GM21526 (cell line): ENCODE results near the gene CYFIP1.
"Not testable (repeated sequence)": the region's sequence is repeated elsewhere in the genome, so short reads cannot be mapped to it uniquely, and the experiment has no call there.

Experiments
- ATAC-seq: cut with Tn5 transposase; IDR thresholded peaks from one replicate; pipeline ENCODE4 v1.9.1; 2021; ENCODE audit warnings: moderate library complexity; ENCODE audit not compliant: unreplicated experiment, low FRiP score

The CYFIP1 gene

DNA sequence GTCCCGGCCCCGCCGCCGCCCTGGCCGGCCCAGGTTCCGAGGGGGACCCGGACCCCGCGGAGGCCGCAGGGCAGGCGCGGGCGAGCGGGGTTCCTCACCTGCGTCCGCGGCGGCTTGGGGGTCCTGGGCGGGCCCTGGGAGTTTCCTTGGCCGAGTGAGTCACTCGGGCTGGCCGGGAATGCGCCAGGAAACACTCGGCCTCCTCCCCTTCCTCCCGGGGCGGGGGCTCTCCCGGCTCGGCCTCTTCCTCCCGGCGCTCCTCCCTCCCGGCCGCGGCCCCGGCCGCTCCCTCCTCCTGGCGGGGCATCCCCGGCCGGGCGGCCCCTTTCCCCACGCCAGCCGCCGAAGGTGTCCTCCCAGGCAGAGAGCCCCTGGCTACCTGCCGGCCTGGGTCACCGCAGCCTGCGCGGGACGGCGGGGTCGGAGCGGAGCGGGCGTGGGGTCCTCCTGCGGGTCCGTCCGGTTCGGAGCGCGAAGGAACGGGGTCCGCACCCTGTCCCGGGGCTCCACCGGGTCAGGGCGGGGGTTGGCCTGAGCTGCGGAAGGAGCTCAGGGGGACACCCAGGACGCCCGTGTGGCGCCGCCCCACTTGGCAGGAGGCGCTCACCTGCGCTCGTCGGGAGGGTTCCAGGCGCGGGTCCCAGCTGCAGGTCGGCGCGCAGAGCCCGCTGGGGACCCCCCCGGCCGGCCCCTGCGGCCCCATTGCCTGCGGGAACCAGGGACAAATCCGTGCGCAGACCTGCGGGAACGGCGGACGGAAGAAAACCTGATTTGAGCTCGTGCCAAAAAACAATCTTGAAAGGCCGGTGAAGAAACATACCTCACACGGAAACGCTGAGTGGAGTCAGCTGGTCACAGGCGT lies at the start of gene CYFIP1:
Gene CYFIP1, minus strand, starts transcription at position 180 of the 862 bp plus-strand sequence. CDS start 33,083 bp downstream, outside the sequence.
- no peak for ATAC-seq

DNA sequence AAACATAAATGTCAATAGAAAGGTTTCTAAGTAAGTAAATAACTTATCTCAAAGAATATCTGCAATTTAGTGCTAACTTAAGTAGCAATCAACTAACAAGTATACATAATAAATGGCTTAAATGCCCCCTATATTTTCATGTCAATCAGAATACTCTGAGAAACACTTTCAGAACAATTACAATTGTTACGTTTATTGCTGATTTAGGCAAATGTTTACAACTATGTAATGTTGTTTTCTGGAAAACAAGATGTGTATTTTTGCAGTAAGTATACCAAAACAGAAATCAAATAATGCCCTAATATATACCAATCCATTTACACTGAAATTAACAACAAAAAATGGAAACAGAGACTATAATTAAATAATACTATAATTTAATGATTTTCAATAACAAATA lies 46.0 kb upstream of the CYFIP1 start:
- no peak for ATAC-seq

DNA sequence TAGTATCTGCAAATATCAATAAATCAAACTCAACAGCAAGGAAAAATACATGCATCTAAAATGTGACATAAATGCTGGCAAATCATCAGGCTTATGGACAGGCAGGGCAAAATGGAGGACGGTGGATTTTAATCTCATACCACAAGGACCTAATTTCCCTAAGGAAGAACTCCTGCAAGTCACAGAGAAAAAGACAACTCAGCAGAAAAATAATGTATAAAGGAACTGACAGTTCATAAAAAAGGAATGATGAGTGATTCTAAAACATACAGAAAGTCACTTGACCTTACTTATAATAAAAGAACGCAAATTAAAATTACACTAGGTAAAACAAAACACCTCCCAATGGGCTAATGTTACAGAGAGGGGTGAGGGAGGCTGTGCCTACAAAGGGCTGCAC lies 42.0 kb upstream of the CYFIP1 start:
- ATAC-seq: no peak

DNA sequence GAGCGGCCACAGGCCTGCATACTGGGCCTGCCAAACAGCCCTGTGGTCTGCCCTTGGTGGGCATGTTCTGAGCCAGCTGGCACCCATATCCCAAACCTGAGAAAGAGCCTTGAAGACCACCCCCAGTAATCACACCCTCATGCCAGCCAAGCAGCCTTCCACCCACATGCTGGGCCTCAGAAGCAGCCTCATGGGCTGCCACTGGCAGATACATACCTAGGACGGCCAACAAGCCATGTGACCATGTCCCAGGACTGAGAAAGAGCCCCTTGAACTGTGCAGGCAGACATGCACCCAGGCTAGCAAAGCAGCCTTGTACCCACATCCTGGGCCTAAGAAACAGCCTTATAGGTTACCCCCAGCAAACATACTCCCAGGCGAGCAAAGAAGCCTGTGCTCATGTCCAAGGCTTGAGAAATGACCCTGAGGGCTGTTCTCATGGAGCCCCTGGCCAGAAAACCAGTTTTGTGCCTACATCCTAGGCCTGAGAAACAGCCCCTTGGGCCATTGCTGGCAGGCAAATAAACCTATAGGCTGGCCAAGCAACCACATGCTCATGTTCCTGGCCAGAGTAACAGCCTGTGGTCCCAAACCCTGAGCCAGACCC lies 34.3 kb upstream of the CYFIP1 start:
- ATAC-seq: no peak

DNA sequence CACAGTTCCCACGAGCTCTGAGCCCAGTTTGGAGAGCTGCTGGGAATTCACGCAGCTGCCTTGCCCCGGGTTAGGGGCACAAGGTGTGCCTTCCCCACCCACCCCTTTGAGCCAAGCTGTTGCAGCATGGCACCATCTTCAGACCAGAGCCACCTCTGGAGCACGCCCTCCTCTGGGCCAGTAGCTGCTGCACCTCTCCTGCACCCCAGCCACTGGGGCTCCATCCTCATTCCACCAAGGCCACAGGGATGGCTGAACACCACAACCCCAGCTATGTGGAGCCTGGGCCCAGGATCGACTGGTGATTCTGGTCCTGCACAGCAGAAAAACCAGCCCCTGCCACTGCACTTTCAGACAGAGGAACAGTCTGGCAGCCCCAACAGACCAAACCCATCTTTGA lies 33.5 kb upstream of the CYFIP1 start:
- ATAC-seq: no peak

DNA sequence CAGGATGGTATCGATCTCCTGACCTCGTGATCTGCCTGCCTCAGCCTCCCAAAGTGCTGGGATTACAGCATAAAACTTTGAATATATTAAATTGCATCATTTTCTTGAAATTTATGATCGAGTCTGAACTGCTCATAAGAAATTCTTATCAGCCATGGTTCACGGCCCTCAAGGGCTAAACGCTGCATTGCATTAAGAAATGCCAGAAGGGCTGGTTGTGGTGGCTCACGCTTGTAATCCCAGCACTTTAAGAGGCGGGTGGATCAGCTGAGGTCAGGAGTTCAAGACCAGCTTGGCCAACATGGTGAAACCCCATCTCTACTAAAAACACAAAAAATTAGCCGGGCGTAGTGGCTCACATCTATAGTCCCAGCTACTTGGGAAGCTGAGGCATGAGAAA lies 32.4 kb upstream of the CYFIP1 start:
- not testable (repeated sequence) for ATAC-seq

DNA sequence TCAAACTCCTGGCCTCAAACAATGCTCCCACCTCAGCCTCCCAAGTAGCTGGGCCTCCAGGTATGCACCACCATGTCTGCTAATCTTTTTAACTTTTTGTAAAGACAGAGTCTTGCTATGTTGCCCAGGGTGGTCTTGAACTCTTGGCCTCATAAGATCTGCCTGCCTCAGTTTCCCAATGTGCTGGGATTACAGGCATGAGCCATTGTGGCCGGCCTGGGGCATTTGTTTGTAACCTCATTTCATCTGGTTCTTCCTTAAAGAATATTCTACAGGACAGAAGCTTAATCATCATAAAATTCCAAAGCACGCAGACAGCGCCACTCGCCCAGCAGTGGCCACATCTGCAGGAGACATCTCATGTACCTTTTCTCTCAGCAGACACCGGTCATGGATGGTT lies 23.6 kb upstream of the CYFIP1 start:
- ATAC-seq: no peak

DNA sequence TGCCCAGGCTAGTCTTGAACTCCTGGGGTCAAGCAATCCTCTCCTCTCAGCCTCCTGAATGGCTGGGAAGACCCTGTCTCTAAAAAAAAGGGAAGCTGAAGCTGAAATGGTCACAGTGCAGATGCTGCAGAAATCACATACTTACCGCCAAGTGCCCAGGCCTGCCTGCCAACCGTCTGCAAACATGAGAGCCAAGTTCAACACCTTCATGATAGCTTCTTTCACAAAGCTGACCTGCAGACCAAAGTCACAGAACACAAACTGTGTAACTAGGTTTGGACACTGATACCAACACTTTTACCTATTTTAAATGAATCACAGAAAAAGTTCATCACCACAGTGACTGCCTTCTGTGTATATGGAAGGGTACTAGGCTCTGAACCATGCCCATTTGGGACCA lies 22.8 kb upstream of the CYFIP1 start:
- no peak for ATAC-seq

DNA sequence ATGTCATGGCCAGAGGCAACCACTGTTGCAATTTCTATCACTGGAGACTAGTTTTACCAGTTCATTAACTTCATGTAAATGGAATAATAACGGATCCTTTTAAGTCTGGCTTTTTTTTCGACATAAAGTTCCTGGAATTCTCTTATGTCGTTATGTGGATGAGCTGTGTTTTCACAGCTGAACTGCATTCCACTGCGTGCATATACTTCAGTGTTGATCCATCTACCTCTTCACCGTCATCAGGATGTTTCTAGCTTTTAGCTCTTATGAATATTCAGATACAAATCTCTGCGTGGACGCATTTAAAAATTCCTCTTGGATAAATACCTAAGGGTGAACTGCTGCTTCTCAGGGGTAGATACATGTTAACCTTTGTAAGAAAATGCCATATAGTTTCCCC lies 15.6 kb upstream of the CYFIP1 start:
- no peak for ATAC-seq

DNA sequence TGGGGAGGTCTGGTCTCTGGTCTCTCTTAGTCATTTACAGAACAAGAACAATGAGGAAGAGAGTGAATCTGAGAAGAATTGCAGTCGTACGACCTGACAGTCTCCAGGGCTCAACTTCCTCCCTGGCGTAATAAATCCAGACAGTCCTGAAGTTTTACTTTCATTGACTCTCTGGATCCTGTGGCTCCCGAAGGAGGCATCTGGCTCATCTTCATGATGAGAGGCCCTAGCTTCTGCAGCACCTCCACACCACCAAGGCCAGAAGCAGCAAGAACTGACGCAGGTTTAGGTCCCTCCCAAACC lies 11.8 kb upstream of the CYFIP1 start:
- no peak for ATAC-seq

DNA sequence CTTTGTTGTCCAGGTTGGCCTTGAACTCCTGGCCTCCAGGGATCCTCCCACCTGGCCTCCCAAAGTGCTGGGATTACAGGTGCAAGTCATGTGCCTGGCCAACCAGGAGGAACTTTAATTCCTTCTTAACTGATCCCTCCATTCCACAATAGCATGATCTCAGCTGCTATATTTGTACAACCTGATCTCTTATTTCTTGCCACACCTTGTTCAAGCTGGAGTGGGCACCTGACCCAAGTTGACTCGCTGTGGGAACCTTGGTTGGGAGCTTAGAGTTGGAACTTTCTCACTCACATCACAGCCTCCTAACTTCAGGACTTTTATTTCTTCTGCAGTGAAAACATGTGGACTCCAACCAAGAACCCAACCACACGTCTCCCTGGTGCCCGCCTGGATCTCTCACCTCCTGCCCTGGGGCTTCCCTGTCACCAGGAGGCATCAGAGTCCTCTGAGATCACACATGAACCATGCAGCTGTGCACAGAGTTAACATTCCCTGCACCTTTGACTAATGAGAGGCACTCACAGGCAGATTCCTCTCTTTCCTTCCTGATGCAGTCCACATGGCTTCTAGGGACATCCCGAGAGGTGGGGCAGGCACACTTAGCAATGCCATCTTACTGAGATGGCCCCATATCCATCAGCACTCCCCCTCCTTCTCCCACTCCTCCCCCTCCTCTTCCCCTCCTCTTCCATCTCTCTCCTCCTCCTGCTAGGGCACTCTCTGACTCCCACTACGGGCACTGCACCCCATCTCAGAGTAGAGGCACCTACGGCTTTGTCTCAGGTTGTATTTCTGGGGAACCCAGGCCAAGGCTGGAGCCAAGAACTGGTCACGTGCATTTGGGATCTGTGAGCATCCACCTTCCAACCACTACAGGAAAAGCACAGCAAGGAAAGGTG lies 9.7 kb upstream of the CYFIP1 start:
- no peak for ATAC-seq

DNA sequence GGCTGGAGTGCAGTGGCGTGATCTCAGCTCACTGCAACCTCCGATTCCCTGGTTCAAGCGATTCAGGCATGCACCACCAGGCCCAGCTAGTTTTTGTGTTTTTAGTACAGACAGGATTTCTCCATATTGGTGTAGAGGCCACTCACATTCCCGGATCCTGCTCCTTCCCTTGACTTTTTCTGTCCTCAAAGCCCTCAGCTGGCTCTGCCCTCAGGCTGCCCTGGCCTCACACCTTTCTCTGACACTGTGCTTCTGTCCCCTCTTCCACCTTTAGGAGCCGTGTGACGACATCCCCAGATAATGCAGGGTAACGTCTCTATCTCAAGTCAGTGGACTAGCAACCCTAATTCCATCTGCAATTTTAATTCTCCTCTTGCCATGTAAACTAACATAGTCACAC lies 8.6 kb upstream of the CYFIP1 start:
- no peak for ATAC-seq

DNA sequence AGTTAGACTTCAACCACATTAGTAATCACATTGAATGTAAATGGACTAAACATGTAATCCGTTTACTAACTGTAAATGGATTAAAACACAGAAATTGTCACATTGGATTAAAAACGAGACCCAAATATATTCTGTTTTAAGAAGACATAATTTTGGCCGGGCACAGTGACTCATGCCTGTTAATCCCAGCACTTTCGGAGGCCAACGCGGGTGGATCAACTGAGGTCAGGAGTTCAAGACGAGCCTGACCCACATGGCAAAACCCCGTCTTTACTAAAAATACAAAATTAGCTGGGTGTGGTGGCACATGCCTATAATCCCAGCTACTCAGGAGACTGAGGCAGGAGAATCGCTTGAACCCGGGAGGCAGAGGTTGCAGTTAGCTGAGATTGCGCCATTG lies 1.8 kb upstream of the CYFIP1 start:
- not testable (repeated sequence) for ATAC-seq

DNA sequence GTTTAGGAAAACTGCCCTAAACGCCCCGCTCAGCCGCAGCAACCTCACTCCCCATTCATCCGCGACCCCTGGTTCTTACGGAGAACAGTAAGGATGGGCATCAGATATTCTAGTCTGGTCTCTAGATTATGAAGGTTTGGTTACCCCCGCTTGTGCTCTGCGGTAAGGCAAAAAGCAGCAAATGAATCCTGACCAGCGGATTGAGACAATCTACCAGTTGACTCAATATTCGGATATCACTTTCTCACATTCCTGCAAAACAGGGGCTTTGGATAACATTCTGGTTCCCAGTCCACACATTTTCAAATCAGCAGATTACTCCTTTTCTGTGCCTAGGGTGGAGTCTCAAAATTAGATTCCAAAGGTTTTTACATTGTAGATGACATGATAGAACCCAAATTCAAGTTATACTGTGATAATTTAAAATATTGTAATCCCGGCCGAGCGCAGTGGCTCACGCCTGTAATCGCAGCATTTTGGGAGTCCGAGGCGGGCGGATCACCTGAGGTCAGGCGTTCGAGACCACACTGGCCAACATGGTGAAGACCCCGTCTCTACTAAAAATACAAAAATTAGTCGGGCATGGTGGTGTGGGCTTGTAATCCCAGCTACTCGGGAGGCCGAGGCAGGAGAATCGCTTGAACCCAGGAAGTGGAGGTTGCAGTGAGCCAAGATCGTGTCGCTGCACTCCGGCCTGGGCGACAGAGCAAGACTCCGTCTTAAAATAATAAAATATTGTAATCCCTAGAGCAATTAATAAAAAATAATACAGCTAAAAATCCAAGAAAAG lies 1.1 kb upstream of the CYFIP1 start:
- ATAC-seq: no peak

DNA sequence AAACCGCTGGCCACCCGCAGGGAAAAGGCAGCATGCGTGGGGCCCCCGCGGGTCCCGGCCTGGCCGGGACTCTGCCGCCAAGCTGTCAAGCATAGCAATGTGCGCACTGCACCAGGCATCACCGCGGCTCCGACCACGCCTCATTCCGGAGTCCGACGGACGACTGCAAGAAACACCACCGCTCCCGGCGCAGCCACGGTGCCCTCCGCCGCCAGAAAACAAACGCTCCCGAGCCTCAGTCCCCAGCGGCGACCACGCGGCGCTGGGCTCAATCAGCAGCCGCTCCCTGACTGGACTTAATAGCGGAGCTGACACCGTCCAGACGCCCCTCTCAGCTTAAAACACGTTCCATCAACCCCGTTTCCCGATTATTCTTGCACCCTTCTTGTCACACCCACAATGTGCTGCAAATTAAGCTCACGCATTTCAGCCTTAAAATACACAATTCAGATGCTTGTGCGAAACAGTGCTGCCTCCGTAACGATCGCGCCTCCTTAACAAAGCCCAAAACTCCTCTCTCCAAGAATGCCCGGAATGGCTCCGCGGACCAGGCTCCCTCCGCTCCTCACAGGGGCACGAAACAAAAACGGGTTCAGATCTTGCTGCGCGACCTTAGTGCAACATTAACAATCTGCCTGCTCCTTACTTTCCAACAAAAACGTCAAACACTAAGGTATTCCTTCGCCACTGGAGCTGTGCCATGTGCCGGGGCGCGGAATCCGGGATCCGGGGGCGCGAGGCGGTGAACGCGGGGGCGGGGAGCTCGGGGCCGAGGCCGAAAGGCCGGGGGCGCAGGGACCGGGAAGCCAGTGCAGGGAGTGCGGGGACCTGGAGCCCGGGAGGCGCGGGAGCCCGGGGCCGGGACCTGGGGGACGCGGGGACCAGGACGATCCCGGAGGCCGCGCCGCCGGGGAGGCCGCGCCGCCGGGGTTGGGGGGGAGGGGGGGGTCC lies 655 bp downstream of the CYFIP1 start:
- peak; percentile 58 for ATAC-seq

DNA sequence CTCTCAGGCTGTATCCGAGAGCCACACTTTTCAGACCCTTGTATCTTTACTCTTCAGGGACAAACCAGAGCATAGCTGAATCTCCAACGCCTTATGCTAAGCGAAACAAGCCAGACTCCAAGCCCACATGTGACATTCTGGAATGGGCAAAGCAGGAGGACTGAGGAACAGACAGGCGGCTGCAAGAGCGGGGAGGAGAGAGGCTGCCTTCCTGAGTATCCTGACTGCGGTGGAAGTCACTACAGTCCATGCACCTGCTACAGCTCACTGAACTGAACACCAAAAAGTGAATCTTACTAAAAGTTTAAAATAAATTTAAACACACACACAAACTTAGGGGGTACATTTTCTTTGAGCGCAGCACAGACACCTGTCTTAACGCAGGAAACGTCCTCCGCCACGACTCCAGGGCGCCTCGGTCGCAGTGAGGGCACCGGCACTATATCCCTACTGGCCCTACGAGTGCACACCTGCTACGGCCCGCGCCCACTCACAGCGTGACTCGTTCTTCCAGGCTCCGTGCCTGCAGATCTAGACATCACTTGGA lies 1.4 kb downstream of the CYFIP1 start:
- peak; percentile 48 for ATAC-seq

DNA sequence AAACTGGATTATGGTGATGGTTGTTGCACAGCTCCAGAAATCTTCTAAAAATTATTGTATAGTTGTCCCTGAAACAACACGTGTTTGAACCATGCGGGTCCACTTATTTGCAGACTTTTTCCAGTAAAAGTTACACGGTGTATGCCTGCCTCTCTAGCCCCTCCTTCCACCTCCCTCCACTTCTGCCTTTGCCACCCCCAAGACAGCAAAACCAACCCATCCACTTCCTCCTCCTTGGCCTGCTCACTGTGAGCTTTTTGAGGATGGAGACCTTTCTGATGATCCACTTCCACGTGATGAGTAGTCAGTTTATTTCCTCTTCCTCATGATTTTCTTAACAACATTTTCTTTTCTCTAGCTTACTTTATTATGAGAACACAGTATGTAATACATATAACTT lies 5.4 kb downstream of the CYFIP1 start:
- ATAC-seq: no peak

DNA sequence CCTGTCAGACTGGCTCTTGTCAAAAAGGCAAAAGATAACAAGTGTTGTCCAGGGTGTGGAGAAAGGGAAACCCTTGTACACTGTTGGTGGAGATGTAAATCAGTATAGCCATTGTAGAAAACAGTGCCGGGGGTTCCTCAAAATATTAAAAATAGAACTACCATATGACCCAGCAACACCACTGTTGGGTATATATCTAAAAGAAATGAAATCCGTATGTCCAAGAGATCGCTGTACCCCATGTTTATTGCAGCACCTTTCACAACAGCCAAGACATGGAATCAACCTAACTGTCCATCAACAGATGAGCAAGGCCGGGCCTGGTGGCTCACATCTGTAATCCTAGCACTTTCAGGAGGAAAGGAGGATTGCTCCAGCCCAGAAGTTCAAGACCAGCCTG lies 6.2 kb downstream of the CYFIP1 start:
- no peak for ATAC-seq

DNA sequence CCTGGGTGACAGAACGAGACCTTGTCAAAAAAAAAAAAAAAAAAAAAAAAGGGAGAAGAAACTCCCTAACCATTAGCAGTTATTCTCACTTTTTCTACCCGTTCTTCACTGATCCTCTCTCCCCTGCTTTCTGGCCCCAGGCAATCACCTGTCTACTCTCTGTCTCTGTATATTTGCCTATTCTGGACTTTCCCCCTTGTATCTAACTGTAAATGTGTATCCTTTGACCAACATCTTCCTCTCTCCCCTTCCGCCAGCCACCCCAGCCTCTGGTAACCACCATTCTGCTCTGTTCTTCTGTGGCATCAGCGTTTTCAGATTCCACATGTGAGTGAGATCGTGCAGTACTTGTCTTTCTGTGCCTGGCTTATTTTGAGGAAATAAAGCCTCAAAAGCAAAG lies 6.9 kb downstream of the CYFIP1 start:
- no peak for ATAC-seq
